Tibial nerve (tissue), 4 donors: ENCODE data around the gene SEMA3C. TPM values are rescaled to one million over a fixed set of nuclear protein-coding genes. Genes with fewer than 3 reads are reported as not detected.

Source experiments
- DNase-seq, 2 donors: peaks; one replicate each; pipeline ENCODE4 v3.0.0-alpha.2; 2019; ENCODE audit warnings: low spot score in 2 of 2
- H3K27ac ChIP-seq, 4 donors: fragments of 200-600 bp; sonication (generic) in 3 of 4; one replicate each; pipeline ENCODE4 v1.5.1; 2017 to 2019; ENCODE audit warnings: mild to moderate bottlenecking in 1 of 4
- H3K27me3 ChIP-seq, 2 donors: fragments of 200-600 bp; sonication (generic) in 1 of 2; one replicate each; pipeline versions ENCODE4 v1.5.1 to v1.6.0; 2017 to 2019
- H3K36me3 ChIP-seq, 3 donors: fragments of 200-600 bp; sonication (generic); one replicate each; pipeline ENCODE4 v1.5.1; 2018 to 2019
- H3K4me1 ChIP-seq, 4 donors: fragments of 200-600 bp; sonication (generic) in 3 of 4; one replicate each; pipeline ENCODE4 v1.5.1; 2017 to 2019
- H3K4me3 ChIP-seq, 4 donors: fragments of 200-600 bp; sonication (generic) in 3 of 4; one replicate each; pipeline ENCODE4 v1.5.1; 2017 to 2019; ENCODE audit warnings: mild to moderate bottlenecking in 1 of 4, moderate library complexity in 1 of 4
- H3K9me3 ChIP-seq, 4 donors: fragments of 200-600 bp; sonication (generic) in 3 of 4; one replicate each; pipeline ENCODE4 v1.5.1; 2017 to 2019
- EP300 ChIP-seq, 2 donors: sonication (generic); formaldehyde crosslinking; IDR thresholded peaks; one replicate each; pipeline ENCODE4 v1.6.1; 2017; ENCODE audit warnings: antibody characterized with exemption in 2 of 2, mild to moderate bottlenecking in 1 of 2
- POLR2A ChIP-seq, 2 donors: fragments of 450-650 bp; IDR thresholded peaks; one replicate each; pipeline ENCODE4 v1.6.1; 2017; ENCODE audit warnings: antibody characterized with exemption in 2 of 2, mild to moderate bottlenecking in 2 of 2, moderate library complexity in 2 of 2
- whole genome bisulfite sequencing, 2 donors: methylation state at CpG; one replicate each; pipeline ENCODE4 v1.1.5; 2018; 5-methylcytosine and 5-hydroxymethylcytosine counted together
- total RNA-seq, 4 donors: library from RNA; depleted of rRNA; stranded (reverse); fragments of >200 nt; gene quantifications; one replicate each; pipeline ENCODE4 v1.1.0, GENCODE V29; 2016
- TF ChIP-seq, protein P1 (sequence below), 5 experiments: fragments of 200-600 bp in 3 of 5; fragments of 450-650 bp in 2 of 5; sonication (generic) in 3 of 5; IDR thresholded peaks; one replicate each; pipeline ENCODE4 v1.5.1; 2016 to 2019; ENCODE audit warnings: antibody characterized with exemption in 5 of 5, mild to moderate bottlenecking in 3 of 5, moderate library complexity in 2 of 5

Gene SEMA3C
- total RNA-seq, 4 donors from 2014 or later = 64.8 to 130 (median 118) TPM

- H3K4me3 ChIP-seq = no peak overlapping the region
- no peaks in the 10 kb centered on the region for H3K27me3 ChIP-seq
- H3K27ac ChIP-seq = peak overlapping the region in 1 of 4 donors; percentile 39
- TF ChIP-seq POLR2A (IDR thresholded peaks at IDR 0.05) (no peak), EP300 (IDR thresholded peaks at IDR 0.05) (no peak)
- TF ChIP-seq, protein P1, sequence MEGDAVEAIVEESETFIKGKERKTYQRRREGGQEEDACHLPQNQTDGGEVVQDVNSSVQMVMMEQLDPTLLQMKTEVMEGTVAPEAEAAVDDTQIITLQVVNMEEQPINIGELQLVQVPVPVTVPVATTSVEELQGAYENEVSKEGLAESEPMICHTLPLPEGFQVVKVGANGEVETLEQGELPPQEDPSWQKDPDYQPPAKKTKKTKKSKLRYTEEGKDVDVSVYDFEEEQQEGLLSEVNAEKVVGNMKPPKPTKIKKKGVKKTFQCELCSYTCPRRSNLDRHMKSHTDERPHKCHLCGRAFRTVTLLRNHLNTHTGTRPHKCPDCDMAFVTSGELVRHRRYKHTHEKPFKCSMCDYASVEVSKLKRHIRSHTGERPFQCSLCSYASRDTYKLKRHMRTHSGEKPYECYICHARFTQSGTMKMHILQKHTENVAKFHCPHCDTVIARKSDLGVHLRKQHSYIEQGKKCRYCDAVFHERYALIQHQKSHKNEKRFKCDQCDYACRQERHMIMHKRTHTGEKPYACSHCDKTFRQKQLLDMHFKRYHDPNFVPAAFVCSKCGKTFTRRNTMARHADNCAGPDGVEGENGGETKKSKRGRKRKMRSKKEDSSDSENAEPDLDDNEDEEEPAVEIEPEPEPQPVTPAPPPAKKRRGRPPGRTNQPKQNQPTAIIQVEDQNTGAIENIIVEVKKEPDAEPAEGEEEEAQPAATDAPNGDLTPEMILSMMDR (IDR thresholded peaks at IDR 0.05) = no peak
- WGBS, 2 donors = 53 to 57% methylated on average over 4 of the region's 4 CpGs
- peaks cover 0 to 10% (median 0%) of the 10 kb centered on the region in 4 donors for H3K4me1 ChIP-seq
- H3K36me3 ChIP-seq = no peaks in the 10 kb centered on the region
- DNase-seq = no peak
- no peaks in the 10 kb centered on the region for H3K9me3 ChIP-seq
Observed at GRCh38 chr7:80869106-80869784, 49.6 kb downstream of the SEMA3C start.

- WGBS, 2 donors = 74 to 79% methylated on average over 1 of the region's 1 CpG
Observed at GRCh38 chr7:80868566-80868965, 50.3 kb downstream of the SEMA3C start.

DNA sequence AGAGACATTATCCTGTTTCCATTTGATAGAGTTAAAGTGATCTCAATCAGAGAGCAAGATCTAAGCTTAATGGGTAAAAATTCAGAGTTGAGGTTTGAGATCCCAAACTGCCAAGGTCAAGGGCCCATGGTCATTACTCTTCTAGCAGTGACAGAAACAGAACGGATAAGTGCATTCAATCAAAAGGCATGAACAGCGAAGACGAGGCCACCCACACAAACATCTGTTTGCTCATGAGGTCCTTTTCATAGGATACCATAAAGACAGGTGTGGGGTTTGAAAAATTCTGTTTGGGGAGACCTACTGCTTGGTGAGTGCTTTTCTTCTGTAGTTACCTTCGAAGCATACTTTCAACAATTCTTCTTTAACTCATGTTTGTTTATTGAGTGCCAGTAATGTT is 58.3 kb downstream of the SEMA3C start:
- no peak for DNase-seq
- TF ChIP-seq, protein P1 (IDR thresholded peaks at IDR 0.05) = no peak
- TF ChIP-seq EP300 (IDR thresholded peaks at IDR 0.05) (no peak), POLR2A (IDR thresholded peaks at IDR 0.05) (no peak)
- Histone ChIP-seq H3K27me3 (no peaks in the 10 kb centered on the region), H3K36me3 (no peaks in the 10 kb centered on the region), H3K27ac (peak overlapping the region in 1 of 4 donors; percentile 48), H3K9me3 (peaks cover 0 to 9% (median 0%) of the 10 kb centered on the region in 4 donors), H3K4me3 (no peak overlapping the region), H3K4me1 (peaks cover 0 to 21% (median 0%) of the 10 kb centered on the region in 4 donors)
- WGBS, 2 donors = 58 to 67% methylated on average over 4 of the region's 4 CpGs

More at GRCh38 chr7:80868566-80868965, 50.3 kb downstream of the SEMA3C start:
- Histone ChIP-seq H3K4me1 (peaks cover 0 to 10% (median 0%) of the 10 kb centered on the region in 4 donors), H3K36me3 (no peaks in the 10 kb centered on the region), H3K27me3 (no peaks in the 10 kb centered on the region), H3K4me3 (no peak overlapping the region), H3K27ac (no peak overlapping the region), H3K9me3 (no peaks in the 10 kb centered on the region)
- TF ChIP-seq POLR2A (IDR thresholded peaks at IDR 0.05) = no peak
- TF ChIP-seq, protein P1 (IDR thresholded peaks at IDR 0.05) = no peak
- TF ChIP-seq EP300 (IDR thresholded peaks at IDR 0.05) = no peak
- no peak for DNase-seq

- TF ChIP-seq EP300 (IDR thresholded peaks at IDR 0.05) = peak in 1 of 2 donors; percentile 65
- no peak for TF ChIP-seq POLR2A (IDR thresholded peaks at IDR 0.05)
- Histone ChIP-seq H3K4me3 (no peak overlapping the region), H3K27ac (peak overlapping the region in 1 of 4 donors; percentile 48), H3K4me1 (peaks cover 0 to 21% (median 0%) of the 10 kb centered on the region in 4 donors), H3K27me3 (no peaks in the 10 kb centered on the region), H3K9me3 (peaks cover 0 to 9% (median 0%) of the 10 kb centered on the region in 4 donors), H3K36me3 (no peaks in the 10 kb centered on the region)
- DNase-seq = peak; percentile 45 to 50
- WGBS, 2 donors = 73 to 77% methylated on average over 6 of the region's 6 CpGs
Observed at GRCh38 chr7:80859272-80859970, 59.4 kb downstream of the SEMA3C start.

- H3K27ac ChIP-seq = peak overlapping the region in 2 of 4 donors; percentile 19 to 48
- WGBS, 2 donors = 63 to 65% methylated on average over 3 of the region's 3 CpGs
- no peaks in the 10 kb centered on the region for H3K27me3 ChIP-seq
- no peak for TF ChIP-seq EP300 (IDR thresholded peaks at IDR 0.05)
- TF ChIP-seq, protein P1 (IDR thresholded peaks at IDR 0.05) = no peak
- TF ChIP-seq POLR2A (IDR thresholded peaks at IDR 0.05) = no peak
- H3K36me3 ChIP-seq = no peaks in the 10 kb centered on the region
- H3K9me3 ChIP-seq = peaks cover 0 to 9% (median 0%) of the 10 kb centered on the region in 4 donors
- H3K4me1 ChIP-seq = peaks cover 0 to 21% (median 0%) of the 10 kb centered on the region in 4 donors
- no peak overlapping the region for H3K4me3 ChIP-seq
- DNase-seq = no peak
Observed at GRCh38 chr7:80858141-80858903, 60.5 kb downstream of the SEMA3C start.
